ENCODE data around the gene BBX.
A peak's percentile ranks its signal among the peaks of the same experiment; 100 is the strongest.

BBX gene

DNA sequence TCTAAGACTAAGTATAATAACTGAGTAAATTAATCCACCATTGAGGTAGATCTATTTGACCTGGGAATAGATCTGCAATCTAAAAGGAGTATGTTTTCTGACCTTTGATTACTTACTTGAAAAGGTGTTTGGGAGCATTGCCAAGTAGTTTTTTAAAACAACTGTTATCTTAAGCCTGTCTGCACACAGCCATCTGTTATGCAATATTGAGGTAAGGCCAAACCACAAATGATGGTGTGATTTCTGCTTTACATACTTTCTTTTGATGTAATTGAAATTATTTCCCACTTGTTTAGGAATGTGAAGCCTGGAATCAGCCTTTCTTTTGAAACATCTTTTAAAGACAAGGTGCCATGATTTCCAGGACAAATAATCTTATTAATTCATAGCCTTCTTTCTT lies 274.0 kb downstream of the BBX start:
- Histone ChIP-seq H3K27me3 (ENCODE audit: control insufficient read depth, insufficient read depth, low read length) (no peaks in the 10 kb centered on the region), H3K9ac (ENCODE audit: low read depth, low read length) (no peak overlapping the region), H3K4me1 (ENCODE audit: control insufficient read depth, insufficient read depth, low read length) (no peaks in the 10 kb centered on the region), H3K4me3 (ENCODE audit: low read depth, low read length) (no peak overlapping the region), H3K9me3 (ENCODE audit: control insufficient read depth, insufficient read depth, low read length) (no peaks in the 10 kb centered on the region), H3K36me3 (ENCODE audit: control insufficient read depth, insufficient read depth, low read length) (peaks cover 44% of the 10 kb centered on the region), H3K27ac (ENCODE audit: low read depth, low read length) (no peak overlapping the region)

DNA sequence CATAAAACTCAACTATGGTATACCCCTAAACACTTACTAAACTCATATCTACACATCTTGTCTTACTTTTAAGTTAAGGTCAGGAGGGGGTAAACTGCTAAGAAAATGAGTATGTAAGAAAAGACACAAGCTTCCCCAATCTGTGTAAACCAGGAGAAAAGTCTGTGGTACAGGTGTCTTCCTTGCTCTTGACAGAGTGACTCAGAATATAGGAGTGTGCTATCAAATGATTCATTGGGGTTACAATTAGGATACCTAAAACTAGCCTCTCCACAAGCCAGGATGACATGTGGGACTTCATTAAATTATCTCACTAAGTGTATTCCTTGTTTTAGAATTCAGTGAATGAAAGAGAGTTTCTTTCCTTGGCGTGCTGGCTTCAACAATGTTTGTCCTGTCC lies 274.8 kb downstream of the BBX start:
- Histone ChIP-seq H3K27me3 (ENCODE audit: control insufficient read depth, insufficient read depth, low read length) (no peaks in the 10 kb centered on the region), H3K36me3 (ENCODE audit: control insufficient read depth, insufficient read depth, low read length) (peaks cover 45% of the 10 kb centered on the region), H3K4me1 (ENCODE audit: control insufficient read depth, insufficient read depth, low read length) (no peaks in the 10 kb centered on the region), H3K9me3 (ENCODE audit: control insufficient read depth, insufficient read depth, low read length) (no peaks in the 10 kb centered on the region), H3K4me3 (ENCODE audit: low read depth, low read length) (no peak overlapping the region), H3K9ac (ENCODE audit: low read depth, low read length) (no peak overlapping the region), H3K27ac (ENCODE audit: low read depth, low read length) (no peak overlapping the region)

DNA sequence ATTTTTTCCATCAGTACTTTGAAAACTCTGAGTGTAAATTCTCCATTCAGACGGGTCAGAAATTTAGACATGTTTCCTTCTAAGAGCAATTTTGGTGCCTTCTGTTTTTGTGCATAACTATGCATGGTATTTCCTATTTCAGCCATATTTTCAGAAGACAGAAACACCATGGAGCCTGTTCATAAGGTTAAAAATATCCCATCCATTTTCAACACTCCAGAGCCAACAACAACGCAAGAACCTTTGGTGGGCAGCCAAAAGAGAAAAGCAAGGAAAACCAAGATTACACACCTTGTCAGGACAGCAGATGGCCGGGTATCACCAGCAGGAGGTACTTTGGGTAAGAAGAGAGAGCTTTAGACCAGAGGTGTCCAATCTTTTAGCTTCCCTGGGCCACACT lies 275.6 kb downstream of the BBX start:
- peaks cover 45% of the 10 kb centered on the region for H3K36me3 ChIP-seq (ENCODE audit: control insufficient read depth, insufficient read depth, low read length)
- H3K4me3 ChIP-seq (ENCODE audit: low read depth, low read length): no peak overlapping the region
- no peak overlapping the region for H3K9ac ChIP-seq (ENCODE audit: low read depth, low read length)
- no peaks in the 10 kb centered on the region for H3K4me1 ChIP-seq (ENCODE audit: control insufficient read depth, insufficient read depth, low read length)
- no peaks in the 10 kb centered on the region for H3K27me3 ChIP-seq (ENCODE audit: control insufficient read depth, insufficient read depth, low read length)
- H3K27ac ChIP-seq (ENCODE audit: low read depth, low read length): no peak overlapping the region
- H3K9me3 ChIP-seq (ENCODE audit: control insufficient read depth, insufficient read depth, low read length): no peaks in the 10 kb centered on the region

DNA sequence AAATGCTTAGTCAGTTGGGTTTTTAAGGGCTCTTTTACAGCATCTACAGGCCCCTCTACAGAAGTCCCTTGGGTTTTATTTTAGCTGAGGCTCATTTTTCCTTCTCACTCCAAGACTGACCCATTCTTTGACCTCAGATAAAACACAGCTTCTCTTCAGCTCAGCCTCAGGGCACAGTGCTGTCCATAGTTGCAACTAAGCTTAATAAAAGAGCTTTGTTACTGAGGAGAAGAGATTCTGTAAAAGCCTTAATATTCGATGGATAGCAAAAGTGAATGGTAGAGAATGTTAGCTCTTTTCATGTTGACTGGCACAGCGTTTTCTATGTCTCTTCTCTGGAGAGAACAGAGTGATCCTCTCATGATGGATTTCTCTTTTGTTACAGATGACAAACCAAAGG lies 277.9 kb downstream of the BBX start:
- Histone ChIP-seq H3K36me3 (ENCODE audit: control insufficient read depth, insufficient read depth, low read length) (peaks cover 62% of the 10 kb centered on the region), H3K9me3 (ENCODE audit: control insufficient read depth, insufficient read depth, low read length) (no peaks in the 10 kb centered on the region), H3K9ac (ENCODE audit: low read depth, low read length) (no peak overlapping the region)

DNA sequence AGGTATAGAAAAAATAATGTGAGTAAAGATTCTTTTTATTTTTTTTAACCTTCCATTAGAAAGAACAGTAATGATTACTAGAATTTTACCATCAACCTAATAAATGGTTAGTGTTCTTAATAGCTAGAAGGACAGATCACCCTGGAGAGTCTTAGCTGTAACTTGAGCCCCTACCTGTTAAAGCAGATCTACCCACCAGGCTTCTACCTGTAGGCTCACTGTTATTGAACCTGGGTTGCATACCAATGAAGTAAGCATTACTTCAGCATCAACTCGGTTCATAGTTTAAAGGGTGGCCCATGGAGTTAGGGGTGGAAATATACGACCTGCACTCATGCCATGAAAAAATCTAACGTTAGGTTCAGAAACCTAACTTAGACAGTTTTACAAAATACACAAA lies 280.4 kb downstream of the BBX start:
- H3K36me3 ChIP-seq (ENCODE audit: control insufficient read depth, insufficient read depth, low read length): peaks cover 77% of the 10 kb centered on the region
- no peak overlapping the region for H3K27ac ChIP-seq (ENCODE audit: low read depth, low read length)
- no peak overlapping the region for H3K9ac ChIP-seq (ENCODE audit: low read depth, low read length)
- H3K9me3 ChIP-seq (ENCODE audit: control insufficient read depth, insufficient read depth, low read length): no peaks in the 10 kb centered on the region
- no peaks in the 10 kb centered on the region for H3K27me3 ChIP-seq (ENCODE audit: control insufficient read depth, insufficient read depth, low read length)
- H3K4me3 ChIP-seq (ENCODE audit: low read depth, low read length): no peak overlapping the region
- no peaks in the 10 kb centered on the region for H3K4me1 ChIP-seq (ENCODE audit: control insufficient read depth, insufficient read depth, low read length)

More for the DNA sequence above, 277.9 kb downstream of the BBX start:
- Histone ChIP-seq H3K4me1 (ENCODE audit: control insufficient read depth, insufficient read depth, low read length) (no peaks in the 10 kb centered on the region), H3K27ac (ENCODE audit: low read depth, low read length) (no peak overlapping the region), H3K27me3 (ENCODE audit: control insufficient read depth, insufficient read depth, low read length) (no peaks in the 10 kb centered on the region), H3K4me3 (ENCODE audit: low read depth, low read length) (no peak overlapping the region)

DNA sequence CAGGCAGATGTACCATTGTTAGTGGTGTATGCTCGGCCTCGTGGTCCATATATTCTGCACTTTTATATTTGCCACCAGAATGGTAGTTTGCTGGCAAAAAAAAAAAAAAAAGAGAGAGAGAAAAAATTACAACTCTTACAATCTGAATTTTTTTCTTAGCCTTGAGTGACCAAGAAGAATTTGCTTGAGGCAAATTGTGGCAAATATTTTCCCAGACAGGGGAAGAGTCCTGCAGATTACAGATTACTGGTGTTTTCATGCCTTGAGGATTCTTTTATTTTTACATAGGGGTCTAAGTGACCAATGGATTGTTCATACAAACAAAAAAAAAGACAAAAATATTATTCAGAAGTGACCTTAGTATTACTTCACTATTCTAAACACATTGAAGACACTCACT lies 283.3 kb downstream of the BBX start:
- peaks cover 64% of the 10 kb centered on the region for H3K36me3 ChIP-seq (ENCODE audit: control insufficient read depth, insufficient read depth, low read length)
- no peaks in the 10 kb centered on the region for H3K9me3 ChIP-seq (ENCODE audit: control insufficient read depth, insufficient read depth, low read length)
- no peaks in the 10 kb centered on the region for H3K27me3 ChIP-seq (ENCODE audit: control insufficient read depth, insufficient read depth, low read length)
- no peaks in the 10 kb centered on the region for H3K4me1 ChIP-seq (ENCODE audit: control insufficient read depth, insufficient read depth, low read length)
- no peak overlapping the region for H3K4me3 ChIP-seq (ENCODE audit: low read depth, low read length)
- no peak overlapping the region for H3K27ac ChIP-seq (ENCODE audit: low read depth, low read length)
- H3K9ac ChIP-seq (ENCODE audit: low read depth, low read length): no peak overlapping the region

DNA sequence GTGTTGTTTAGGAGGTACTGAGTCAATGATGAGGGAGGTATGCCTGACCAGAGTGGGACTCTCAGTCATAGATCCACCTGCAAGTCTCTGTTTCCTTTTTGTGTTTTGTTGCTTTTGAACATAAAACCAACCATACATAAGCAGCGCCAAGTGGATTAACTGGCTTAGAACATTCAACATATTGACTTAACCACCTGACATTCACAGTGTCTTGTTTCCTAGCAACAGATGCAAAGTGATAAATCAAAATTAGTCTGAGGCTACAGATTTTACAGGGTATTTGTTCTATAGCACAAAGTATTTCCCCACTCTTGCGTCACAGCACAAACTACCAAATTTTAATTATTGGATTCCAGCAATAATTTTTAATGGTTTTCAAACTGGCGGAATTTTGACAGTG lies 283.8 kb downstream of the BBX start:
- H3K4me1 ChIP-seq (ENCODE audit: control insufficient read depth, insufficient read depth, low read length): no peaks in the 10 kb centered on the region
- H3K4me3 ChIP-seq (ENCODE audit: low read depth, low read length): no peak overlapping the region
- H3K9ac ChIP-seq (ENCODE audit: low read depth, low read length): no peak overlapping the region
- H3K36me3 ChIP-seq (ENCODE audit: control insufficient read depth, insufficient read depth, low read length): peaks cover 58% of the 10 kb centered on the region
- H3K27me3 ChIP-seq (ENCODE audit: control insufficient read depth, insufficient read depth, low read length): no peaks in the 10 kb centered on the region
- H3K27ac ChIP-seq (ENCODE audit: low read depth, low read length): no peak overlapping the region
- no peaks in the 10 kb centered on the region for H3K9me3 ChIP-seq (ENCODE audit: control insufficient read depth, insufficient read depth, low read length)

DNA sequence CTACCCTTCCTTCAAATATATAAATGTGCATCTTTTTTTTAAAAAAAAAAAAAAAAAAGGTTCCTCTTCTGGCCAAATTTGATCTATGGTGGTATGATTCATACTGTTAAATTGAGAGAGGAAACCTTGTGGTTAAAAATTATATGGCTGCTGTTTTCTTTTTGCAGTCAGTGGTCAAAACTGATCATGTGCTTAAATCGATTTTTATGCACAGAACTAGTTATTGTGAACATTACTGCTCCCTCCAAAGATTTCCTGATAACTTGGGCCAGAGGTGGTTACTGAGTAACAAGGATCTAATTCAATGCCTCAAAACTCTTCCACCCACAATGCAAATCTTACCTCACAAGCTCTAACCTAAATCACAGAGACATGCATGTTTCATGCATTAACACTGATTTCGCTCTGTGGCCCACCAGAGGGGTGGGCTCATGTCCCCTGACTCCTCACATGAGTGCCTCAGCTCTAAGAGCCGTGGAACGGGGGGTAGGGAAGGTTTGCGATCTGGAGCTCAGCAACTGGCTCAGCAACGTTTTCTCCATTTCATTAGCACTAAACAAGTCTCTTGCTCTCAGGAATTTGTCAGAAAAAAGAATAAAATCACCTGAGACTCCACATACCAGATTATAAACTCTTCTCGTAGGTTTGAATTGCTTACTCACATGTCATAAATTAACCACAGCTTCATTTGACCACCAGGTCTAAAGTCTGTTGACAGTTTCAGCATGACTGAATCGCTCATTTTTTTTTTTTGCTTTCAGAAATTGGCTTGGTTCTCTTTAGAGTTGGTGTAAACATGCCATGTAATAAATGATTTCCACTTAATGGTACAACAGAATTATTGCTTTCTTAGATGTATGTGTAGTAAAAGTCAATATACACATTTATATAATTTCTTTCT lies 287.7 kb downstream of the BBX start:
- H3K27ac ChIP-seq (ENCODE audit: low read depth, low read length): peak overlapping the region; percentile 15
- no peaks in the 10 kb centered on the region for H3K27me3 ChIP-seq (ENCODE audit: control insufficient read depth, insufficient read depth, low read length)
- H3K9me3 ChIP-seq (ENCODE audit: control insufficient read depth, insufficient read depth, low read length): no peaks in the 10 kb centered on the region
- H3K36me3 ChIP-seq (ENCODE audit: control insufficient read depth, insufficient read depth, low read length): peaks cover 31% of the 10 kb centered on the region
- no peak overlapping the region for H3K4me3 ChIP-seq (ENCODE audit: low read depth, low read length)
- no peaks in the 10 kb centered on the region for H3K4me1 ChIP-seq (ENCODE audit: control insufficient read depth, insufficient read depth, low read length)
- no peak overlapping the region for H3K9ac ChIP-seq (ENCODE audit: low read depth, low read length)

DNA sequence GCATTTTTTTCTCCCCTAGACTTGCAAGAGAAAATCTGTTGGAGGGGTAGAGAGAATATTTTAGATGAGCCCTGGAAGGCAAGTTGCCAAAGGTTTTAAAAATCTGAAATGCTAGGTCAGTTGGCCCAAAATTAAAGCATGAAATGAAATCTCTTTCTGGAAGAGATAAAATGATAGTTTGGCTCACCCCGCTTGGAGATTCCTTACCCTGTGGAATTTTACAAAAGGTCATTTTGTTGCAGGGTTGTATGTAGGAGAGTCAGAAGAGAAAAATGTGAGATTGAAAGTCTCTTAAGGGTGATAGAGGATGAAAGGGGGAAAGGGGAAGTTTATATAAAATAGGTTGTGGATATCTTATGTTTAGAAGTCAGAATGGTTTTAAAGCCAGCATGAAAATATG lies 290.3 kb downstream of the BBX start:
- Histone ChIP-seq H3K9me3 (ENCODE audit: control insufficient read depth, insufficient read depth, low read length) (no peaks in the 10 kb centered on the region), H3K27me3 (ENCODE audit: control insufficient read depth, insufficient read depth, low read length) (no peaks in the 10 kb centered on the region), H3K36me3 (ENCODE audit: control insufficient read depth, insufficient read depth, low read length) (peaks cover 11% of the 10 kb centered on the region; the same call in 1 of the 2 replicates), H3K27ac (ENCODE audit: low read depth, low read length) (no peak overlapping the region), H3K4me1 (ENCODE audit: control insufficient read depth, insufficient read depth, low read length) (peaks cover 4% of the 10 kb centered on the region; the same call in 1 of the 2 replicates), H3K9ac (ENCODE audit: low read depth, low read length) (no peak overlapping the region), H3K4me3 (ENCODE audit: low read depth, low read length) (no peak overlapping the region)

DNA sequence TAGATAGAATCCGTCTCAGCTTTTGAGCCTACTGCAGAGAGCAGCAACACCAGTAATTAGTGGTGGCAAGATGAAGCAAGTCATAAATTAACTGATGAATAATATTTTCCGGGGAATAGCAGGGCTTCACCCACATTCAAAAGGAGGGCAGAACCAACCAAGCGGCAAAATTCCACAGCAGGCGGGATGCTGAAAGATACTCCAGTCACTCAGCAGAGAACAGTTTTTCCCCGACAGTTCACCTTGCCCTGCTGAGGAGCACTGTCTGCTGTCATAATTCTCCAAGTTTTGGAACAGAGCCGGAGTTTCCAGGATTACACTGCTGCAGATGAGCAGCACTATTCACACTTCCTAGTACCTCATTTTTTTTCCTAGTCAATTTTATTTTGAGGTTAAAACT lies 293.3 kb downstream of the BBX start:
- H3K4me3 ChIP-seq (ENCODE audit: low read depth, low read length): no peak overlapping the region
- H3K27me3 ChIP-seq (ENCODE audit: control insufficient read depth, insufficient read depth, low read length): no peaks in the 10 kb centered on the region
- no peak overlapping the region for H3K9ac ChIP-seq (ENCODE audit: low read depth, low read length)
- H3K4me1 ChIP-seq (ENCODE audit: control insufficient read depth, insufficient read depth, low read length): peaks cover 4% of the 10 kb centered on the region; the same call in 1 of the 2 replicates
- no peak overlapping the region for H3K27ac ChIP-seq (ENCODE audit: low read depth, low read length)
- no peaks in the 10 kb centered on the region for H3K36me3 ChIP-seq (ENCODE audit: control insufficient read depth, insufficient read depth, low read length)
- H3K9me3 ChIP-seq (ENCODE audit: control insufficient read depth, insufficient read depth, low read length): no peaks in the 10 kb centered on the region

DNA sequence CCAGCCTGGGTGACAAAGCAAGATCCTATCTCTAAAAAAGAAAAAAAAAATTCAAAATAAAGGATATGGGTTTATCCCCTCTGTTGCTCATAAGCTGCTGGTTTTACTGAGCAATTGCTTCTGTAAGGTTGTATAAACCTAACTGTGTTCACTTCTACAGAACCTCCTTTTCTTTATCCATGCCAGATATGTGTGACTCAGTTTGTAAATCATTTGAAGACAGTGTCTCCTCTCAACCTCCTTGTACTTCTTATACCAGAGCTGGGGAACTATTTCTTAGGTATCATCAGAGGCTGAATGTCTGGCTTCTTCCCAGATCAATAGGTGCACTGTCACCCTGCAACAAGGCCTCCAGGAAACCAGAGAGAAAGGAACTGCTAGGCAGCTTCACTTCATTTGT lies 294.3 kb downstream of the BBX start:
- Histone ChIP-seq H3K4me3 (ENCODE audit: low read depth, low read length) (no peak overlapping the region), H3K9me3 (ENCODE audit: control insufficient read depth, insufficient read depth, low read length) (no peaks in the 10 kb centered on the region), H3K36me3 (ENCODE audit: control insufficient read depth, insufficient read depth, low read length) (no peaks in the 10 kb centered on the region), H3K9ac (ENCODE audit: low read depth, low read length) (no peak overlapping the region), H3K4me1 (ENCODE audit: control insufficient read depth, insufficient read depth, low read length) (peaks cover 4% of the 10 kb centered on the region; the same call in 1 of the 2 replicates), H3K27me3 (ENCODE audit: control insufficient read depth, insufficient read depth, low read length) (no peaks in the 10 kb centered on the region), H3K27ac (ENCODE audit: low read depth, low read length) (no peak overlapping the region)

All from HUES48 (cell line).